Fibroblast of skin of abdomen (primary cell): ENCODE results near the gene CDH6.

Experiments
- DNase-seq: peaks from one replicate; pipeline ENCODE4 v3.0.0-alpha.2; 2013

CDH6 gene

GRCh38 chr5:31204958-31205357 lies 11.5 kb downstream of the CDH6 start:
- no peak for DNase-seq

GRCh38 chr5:31208043-31208442 lies 14.6 kb downstream of the CDH6 start:
- no peak for DNase-seq

GRCh38 chr5:31209334-31209733 lies 15.8 kb downstream of the CDH6 start:
- no peak for DNase-seq

GRCh38 chr5:31211098-31211497 lies 17.6 kb downstream of the CDH6 start:
- DNase-seq: no peak

- no peak for DNase-seq
Measured at GRCh38 chr5:31213257-31213656, 19.8 kb downstream of the CDH6 start.

GRCh38 chr5:31213705-31214121 lies 20.2 kb downstream of the CDH6 start:
- DNase-seq: no peak

GRCh38 chr5:31214229-31214628 lies 20.7 kb downstream of the CDH6 start:
- DNase-seq: no peak

GRCh38 chr5:31215236-31215635 lies 21.8 kb downstream of the CDH6 start:
- no peak for DNase-seq

- DNase-seq: no peak
Measured at GRCh38 chr5:31217446-31217845, 24.0 kb downstream of the CDH6 start.

- DNase-seq: no peak
Measured at GRCh38 chr5:31218978-31219377, 25.5 kb downstream of the CDH6 start.

GRCh38 chr5:31221001-31221400 lies 27.5 kb downstream of the CDH6 start:
- DNase-seq: no peak

GRCh38 chr5:31225118-31225517 lies 31.6 kb downstream of the CDH6 start:
- DNase-seq: peak; percentile 2

- no peak for DNase-seq
Measured at GRCh38 chr5:31225613-31226012, 32.1 kb downstream of the CDH6 start.

GRCh38 chr5:31226651-31227050 lies 33.2 kb downstream of the CDH6 start:
- no peak for DNase-seq

- DNase-seq: no peak
Measured at GRCh38 chr5:31229266-31229665, 35.8 kb downstream of the CDH6 start.

- DNase-seq: peak; percentile 8
Measured at GRCh38 chr5:31231177-31231838, 37.8 kb downstream of the CDH6 start.

- DNase-seq: peak; percentile 64
Measured at GRCh38 chr5:31232273-31232888, 38.9 kb downstream of the CDH6 start.

- DNase-seq: peak; percentile 36
Measured at GRCh38 chr5:31235381-31235780, 41.9 kb downstream of the CDH6 start.

- DNase-seq: no peak
Measured at GRCh38 chr5:31236339-31236738, 42.9 kb downstream of the CDH6 start.

- DNase-seq: peak; percentile 34
Measured at GRCh38 chr5:31237174-31237573, 43.7 kb downstream of the CDH6 start.

- DNase-seq: no peak
Measured at GRCh38 chr5:31238497-31238896, 45.0 kb downstream of the CDH6 start.

- no peak for DNase-seq
Measured at GRCh38 chr5:31244921-31245320, 51.4 kb downstream of the CDH6 start.

- DNase-seq: no peak
Measured at GRCh38 chr5:31247381-31247780, 53.9 kb downstream of the CDH6 start.

GRCh38 chr5:31250201-31250600 lies 56.7 kb downstream of the CDH6 start:
- DNase-seq: no peak

- DNase-seq: no peak
Measured at GRCh38 chr5:31251032-31251431, 57.5 kb downstream of the CDH6 start.
